Activated CD4-positive, alpha-beta T cell treated with anti-CD3 and anti-CD28 coated beads, Interleukin-2, amount 50 U/mL, for 24 hours (primary cell): ENCODE measurements around the gene JUP.

ENCODE experiments used
- DNase-seq, 2 donors: peaks; one replicate each; pipeline ENCODE4 v3.0.0-alpha.2; 2020; ENCODE audit warnings: low read depth in 1 of 2, low spot score in 1 of 2

JUP gene

DNA sequence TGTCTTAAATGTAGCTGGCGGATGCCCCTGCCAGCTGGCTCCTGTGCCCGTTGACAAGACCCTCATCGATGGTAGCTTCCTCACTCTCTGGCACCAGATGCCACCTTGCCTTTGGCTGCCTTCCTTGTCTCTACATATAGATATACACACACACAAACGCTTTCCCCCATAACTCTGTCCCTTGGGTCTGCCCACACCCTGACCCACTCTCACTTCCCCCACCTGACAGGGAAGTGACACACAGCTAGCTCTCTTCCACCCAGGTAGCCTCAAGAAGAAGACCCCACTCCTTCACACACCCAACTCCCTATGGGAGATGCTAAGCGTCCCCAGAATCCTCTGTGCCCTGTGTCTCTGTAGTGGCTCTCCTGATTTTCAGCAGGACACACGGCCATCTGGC, 25.6 kb downstream of the JUP start:
- DNase-seq: no peak

DNA sequence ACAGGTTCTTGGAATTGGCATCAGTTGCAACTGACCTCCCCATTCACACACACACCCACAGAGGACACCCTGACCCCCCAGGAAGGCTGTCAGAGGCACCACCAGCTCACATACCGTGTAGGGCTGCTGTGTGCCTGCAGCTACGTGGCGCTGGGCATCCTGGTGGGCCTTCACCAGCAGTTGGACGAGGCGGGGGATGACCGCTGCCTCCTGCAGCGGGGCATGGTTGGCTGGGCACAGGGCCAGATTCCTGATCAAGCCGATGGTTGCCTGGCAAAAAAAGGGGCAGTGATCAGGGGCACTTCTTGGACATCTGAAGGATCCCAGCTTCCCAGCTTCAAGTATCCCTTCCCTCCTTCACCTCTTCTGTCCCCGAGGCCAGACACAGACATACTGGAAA, 27.9 kb downstream of the JUP start:
- DNase-seq: no peak

DNA sequence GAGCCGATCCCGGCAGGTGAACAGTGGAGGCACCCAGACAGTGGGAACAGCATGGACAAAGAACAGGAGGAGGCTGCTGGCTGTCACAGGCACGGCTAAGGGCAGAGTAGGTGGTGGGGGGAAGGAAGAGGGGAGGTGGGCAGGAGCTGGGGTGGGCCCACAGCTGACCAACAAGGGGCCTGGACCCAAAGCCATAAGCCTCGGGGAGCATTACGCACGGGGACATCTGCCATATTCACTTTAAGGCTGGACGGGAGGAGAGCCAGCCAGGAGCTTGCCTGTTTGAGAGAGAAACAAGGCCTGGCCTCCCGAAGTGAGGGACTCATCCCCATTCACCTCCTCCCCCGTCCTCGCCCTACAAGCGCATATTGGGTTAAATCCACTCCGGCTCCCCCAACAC, 32.4 kb downstream of the JUP start:
- no peak for DNase-seq

DNA sequence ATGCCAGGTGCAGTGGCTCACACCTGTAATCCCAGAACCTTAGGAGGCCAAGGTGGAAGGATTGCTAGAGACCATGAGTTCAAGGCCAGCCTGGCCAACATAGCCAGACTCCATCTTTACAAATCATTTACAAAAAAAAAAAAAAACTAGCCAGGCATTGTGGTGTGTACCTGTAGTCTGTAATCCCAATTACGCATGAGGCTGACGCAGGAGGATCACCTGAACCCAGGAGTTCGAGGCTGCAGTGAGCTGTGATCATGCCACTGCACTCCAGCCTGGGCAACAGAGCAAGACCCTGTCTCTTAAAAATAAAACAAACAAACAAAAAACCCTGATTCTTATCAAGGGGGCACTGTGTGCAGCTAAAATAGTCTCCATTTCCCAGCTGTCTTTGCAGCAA, 35.2 kb downstream of the JUP start:
- DNase-seq: no peak

DNA sequence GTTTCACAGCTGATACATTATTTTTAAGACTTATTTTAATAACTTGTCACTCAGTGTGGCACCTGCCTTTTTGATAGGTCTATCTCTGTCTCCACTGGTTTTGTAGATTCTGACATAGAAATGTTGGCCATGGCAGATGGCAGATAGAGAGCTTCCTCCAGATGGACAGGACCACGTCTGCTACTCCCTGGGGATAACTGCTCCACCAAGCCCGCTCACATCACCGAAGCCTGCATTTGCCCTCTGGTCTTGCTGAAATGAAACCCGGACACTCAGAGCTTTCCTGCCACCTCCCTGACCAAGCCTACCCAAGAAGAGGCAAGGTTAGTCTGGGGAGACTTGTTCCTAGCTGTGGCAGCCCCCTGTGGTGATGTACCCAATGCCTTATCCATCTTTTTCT, 35.6 kb downstream of the JUP start:
- no peak for DNase-seq

DNA sequence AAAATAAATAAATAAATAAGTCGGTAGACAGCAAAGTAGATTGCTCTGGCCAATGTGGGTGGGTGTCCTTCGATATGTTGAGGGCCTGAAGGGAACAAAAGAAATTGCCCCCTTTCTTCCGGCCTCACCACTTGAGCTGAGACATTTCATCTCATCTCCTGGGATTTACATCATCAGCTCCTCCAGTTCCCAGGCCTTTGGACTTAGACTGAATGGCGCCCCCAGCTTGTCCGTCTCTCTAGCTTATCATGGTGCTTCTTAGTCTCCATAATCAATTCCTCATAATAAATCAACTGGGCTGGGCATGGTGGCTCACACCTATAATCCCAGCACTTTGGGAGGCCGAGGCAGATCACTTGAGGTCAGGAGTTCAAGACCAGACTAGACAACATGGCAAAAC, 38.2 kb downstream of the JUP start:
- no peak for DNase-seq

DNA sequence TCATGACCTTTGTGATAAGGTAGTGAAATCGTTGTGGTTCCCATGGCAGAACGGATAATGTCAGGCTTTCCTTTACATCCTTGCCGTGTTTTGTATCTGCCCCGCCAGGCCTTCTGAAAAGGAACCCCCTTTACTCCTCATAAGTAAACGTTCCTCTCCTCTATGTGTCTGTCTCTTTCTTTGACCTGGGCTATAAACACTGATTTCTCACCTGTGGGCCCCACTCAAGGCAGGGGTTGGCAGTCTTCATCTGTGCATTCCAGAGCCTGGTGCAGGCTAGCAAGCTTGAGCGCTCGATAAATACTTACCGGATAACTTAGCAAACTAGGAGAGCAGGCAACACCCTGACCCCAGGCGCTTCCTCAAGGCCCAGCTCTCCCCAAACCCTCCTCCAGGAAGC, 44.8 kb downstream of the JUP start:
- DNase-seq: no peak

DNA sequence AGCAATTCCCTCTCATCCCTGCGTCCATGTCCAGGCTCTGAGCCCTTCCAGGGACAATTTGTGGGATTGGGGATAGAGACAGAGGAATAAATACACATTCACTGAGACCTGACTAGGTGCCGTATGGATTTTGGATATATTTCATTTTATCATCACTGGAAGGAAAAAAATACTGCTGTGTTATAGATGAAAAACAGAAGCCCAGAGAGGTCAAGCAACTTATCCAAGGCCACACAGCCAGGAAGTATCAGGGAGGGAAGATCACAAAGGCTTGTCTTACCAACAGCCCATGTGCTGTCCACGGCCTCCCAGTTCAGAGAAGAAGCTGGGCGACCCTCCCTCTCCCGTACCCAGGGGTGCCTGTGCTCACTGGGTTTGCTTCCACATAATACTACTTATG, 46.0 kb downstream of the JUP start:
- DNase-seq: no peak

DNA sequence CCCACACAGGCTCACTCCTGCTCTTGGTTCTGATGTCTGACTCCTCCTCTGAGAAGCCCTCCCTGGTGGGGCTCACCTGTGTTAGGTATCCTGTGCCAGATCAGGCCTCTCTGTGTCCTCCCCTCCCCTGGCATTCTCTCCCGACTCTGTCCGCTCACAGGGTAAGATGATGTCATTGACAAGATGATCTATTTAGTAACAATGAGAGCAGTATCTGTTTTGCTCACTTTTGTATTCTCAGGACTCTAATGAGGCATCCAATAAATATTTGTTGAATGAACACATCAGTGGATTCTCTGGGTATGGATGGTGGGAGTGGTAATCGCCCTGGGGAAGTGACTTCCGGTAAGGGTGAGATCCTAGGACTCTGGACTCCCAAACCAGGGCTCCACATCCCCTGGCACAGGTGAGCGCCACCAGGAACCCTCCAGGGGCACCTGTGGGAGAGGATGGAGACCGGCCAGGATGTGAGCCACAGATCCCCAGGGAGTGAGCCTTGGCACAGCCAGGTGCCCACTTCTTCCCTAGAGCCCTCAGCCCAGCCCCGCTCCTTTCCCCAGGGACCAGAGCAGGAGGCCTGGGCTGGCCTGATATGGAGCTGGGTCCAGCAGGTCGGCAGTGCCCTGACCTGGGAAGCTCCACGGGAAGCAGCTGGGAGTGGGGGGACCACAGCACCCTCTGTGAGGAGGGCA, 46.7 kb downstream of the JUP start:
- no peak for DNase-seq

DNA sequence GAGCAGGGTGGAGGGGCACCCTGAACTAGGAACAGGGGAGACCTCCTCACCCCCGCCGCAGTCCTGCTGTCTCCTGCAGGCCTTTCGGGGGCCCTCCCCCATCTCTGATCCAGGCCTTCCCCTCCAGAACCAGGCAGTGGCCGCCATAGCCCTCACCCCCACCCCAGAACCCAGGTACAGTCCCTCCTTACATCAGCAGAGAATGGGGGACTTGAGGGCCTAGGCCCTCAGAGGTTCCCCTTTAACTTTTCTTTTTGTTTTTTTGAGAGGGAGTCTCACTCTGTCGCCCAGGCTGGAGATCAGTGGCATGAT, 47.8 kb downstream of the JUP start:
- no peak for DNase-seq

DNA sequence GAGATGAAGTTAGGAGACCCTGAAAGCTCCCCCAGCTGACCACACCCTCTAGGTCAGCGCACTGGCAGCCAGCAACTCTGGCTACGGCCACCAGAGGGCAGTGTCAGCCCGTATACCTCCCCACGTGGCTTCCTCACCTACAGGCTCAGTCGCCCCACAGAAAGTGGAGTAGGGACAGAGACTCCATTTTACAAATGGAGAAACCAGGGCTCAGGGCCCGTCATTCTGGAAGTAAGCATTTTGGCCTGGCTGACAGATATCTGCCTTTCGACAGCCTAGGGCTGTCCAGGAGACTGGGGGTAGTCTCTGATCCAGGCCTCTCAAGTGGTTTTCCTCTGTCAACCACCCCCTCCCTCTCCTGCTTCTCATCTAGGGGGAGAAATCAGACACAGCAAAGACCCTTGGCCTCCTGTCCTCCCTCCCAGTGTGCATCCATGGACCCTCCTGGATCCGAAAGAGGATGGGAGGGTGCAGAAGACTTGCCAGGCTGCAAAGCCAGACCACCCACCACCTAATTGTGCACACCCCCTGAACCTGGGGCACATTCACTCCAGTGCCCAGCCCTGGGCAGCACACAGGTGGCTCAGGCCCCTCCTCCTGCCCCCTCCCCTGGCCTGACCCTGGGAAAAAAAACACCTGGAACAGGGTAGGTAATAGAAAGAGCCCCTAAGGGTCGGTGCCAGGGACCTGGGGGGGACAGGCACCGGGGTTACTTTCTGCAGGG, 48.3 kb downstream of the JUP start:
- DNase-seq: peak; percentile 71 to 75

DNA sequence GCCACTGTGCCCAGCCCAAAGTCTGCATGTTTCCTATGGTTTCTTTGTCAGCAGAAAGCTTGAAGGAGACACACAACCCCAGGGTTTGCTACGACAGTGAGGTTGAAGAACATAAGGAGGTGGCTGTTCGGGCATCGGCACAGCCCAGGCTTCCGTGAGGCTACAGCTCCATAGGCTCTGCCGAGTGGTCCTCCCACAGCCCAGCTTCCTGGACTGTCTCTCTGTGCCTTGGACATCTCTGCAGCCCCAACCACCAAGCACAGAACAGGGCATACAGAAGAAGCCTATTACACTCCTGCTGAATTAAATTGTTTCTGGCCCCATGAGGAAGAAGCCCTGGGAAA, 48.9 kb downstream of the JUP start:
- DNase-seq: no peak

DNA sequence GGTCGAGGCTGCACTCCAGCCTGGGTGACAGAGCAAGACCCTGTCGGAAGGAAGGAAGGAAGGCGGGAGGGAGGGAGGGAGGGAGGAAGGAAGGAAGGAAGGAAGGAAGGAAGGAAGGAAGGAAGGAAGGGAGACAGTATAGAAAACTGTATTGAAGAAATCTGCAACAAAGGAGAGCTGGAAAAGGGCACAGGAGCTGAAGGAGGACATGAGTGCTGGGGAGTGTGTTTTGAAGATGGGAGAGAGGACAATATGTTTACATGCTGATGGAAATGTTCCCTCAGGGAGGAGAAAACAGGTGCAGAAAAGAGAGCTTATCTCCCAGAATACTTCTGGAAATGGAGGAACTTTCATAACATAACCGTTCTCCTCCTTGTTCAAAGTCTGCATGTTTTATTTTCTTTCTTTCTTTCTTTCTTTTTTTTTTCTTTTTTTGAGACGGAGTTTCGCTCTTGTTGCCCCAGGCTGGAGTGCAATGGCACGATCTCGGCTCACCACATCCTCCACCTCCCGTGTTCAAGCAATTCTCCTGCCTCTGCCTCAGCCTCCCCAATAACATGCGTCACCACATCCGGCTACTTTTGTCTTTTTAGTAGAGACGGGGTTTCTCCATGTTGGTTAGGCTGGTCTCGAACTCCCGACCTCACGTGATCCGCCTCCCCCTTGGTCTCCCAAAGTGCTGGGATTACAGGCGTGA, 49.4 kb downstream of the JUP start:
- DNase-seq: no peak

DNA sequence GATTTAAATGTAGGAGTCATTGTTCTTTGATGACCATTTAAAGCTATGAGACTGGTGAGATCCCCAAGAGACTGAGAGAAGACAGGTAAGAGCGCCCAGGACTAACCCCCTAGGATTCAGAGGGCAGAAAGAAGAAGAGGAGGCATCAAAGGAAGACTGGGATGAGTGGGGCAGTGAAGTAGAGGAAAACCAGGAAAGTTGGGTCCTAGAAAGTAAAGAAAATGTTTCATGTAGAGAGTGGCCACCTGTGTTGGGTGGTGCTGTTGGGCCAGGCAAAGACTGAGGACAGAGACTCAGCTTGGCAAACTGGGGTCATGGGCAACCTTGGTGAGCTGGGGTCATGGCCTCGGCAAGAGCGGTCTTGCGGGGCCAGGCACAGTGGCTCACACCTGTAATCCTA, 50.8 kb downstream of the JUP start:
- no peak for DNase-seq

DNA sequence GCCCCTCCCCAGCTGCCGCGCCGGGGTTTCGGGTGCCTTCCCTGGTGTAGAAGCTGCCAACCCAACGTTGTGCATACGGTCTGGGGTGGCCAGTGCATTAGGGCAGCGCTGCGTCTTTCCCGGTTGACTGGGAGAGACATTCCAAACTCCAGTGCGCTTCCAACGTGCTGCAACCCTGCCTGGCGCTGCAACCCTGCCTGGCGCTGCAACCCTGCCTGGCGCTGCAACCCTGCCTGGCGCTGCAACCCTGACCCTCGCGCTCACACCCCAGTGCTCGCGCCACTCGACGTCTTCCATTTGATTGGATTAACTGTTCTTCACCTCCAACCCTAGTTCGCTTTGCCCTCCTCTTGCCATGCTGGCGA, 51.6 kb downstream of the JUP start:
- no peak for DNase-seq

DNA sequence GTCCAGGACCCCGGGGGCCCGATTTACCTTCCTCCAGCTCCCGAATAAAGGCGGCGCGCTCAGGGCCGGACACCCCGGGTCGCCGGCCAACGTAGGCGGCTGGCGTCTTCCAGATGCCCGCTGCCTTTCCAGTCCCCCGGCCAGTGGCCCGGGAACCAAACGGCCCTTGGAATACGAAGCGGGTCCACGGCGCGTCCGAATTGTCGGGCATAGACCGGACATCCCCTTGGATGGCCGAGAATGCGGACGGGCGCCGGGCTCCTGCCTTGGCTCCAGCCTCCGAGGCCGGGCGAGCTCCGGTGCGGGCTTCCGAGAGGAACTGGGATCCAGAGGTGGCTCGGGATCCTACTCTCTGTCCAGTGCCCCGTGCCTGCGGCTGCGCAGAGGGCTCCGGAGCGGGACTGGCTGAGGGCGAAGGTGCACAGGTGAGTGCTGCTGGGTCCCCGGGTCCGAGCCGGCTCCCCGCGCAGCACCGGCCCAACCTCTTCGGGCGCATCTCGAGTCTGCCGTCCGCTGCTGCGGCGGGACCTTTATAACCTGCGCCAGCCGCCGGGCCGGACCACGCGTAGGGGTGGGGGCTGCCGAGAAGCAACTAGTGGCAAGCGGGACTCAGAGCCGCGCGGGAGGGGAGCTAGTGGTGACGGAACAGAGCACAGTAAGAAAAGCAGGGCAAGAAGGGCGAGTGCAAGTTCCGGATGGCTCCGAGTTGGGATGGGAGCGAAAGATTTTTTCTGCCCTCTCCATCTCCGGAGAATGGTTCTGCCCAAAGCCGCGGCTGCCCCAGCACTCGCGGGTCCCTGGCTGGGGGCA, 52.2 kb downstream of the JUP start, which contains the start of gene HAP1:
HAP1 (minus strand) TSS at position 505 of the 810 bp plus-strand sequence; CDS start at position 496, 9 bp downstream.
- no peak for DNase-seq

DNA sequence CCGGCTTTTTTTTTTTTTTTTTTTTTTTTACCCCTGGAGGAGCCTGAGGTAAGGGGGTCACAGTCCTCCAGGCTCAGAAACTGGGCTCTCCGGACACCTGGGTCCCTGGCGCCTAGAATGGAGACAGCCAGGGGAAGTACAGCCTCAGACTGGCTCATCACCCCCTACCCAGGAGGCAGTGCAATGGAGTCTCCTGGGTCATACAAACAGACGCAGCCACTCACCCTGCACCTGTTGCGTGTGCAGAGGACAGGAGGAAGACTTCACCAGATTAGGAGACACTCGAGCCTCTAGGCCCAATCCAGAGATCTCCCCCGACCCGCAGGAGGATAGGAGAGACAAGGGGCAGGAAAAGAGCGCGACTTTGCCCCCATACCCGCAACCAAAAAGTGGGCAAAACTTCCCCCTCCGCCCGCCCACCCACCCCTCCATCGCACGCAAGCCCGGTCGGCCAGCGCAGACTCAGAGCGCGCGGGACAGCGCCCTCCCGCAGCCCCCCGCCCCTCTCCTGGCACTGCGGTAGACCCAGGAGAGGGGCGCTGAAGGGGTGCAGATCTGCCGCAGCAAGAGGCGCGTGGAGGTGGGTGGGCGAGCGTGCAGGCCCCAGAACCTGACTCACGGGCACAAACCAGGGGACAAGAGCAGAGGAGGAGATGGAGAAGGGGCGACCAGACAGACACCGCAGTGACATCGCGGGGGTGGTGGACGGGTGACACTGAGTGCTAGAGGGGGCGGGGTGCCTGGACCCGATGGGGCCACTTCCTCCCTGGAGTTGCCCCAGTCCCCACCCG, 53.0 kb downstream of the JUP start:
- DNase-seq: no peak

DNA sequence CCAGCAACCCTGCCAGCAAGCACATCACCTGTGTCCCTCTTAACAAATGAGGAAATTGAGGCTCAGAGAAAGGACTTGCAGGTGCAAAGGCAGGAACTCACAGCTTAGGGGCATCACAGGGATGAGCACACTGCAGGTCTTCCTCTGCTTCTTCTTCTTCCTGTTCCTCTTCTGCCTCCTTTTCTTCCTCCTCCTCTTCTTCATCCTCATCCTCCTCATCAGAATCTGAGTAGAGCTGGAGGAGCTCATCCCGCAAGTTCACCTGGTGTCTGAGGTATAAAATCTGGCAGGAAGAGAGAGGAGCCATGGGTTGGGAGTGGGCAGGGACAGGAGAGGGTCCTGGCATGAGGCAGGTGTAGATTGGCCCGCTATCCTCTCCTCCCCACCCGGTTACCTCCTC, 54.7 kb downstream of the JUP start:
- no peak for DNase-seq

DNA sequence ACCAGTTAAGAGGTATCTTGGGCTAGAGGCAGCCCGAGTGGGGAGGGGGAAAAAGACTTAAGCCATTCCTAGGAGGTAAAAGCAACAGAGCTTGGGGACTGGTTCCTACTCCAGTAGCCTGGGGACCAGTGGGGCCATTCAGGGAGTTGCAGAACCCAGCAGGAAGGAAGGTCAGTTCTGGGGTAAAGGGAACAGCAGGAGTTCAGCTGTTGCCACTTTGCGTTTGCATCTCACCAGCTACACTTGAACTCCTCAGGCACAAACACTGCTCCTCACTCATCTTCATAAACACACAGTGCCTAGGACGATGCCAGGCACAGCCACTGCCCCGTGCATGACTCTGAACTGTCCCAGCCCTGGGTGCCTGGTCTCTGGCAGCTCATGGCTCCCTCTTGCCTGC, 56.0 kb downstream of the JUP start:
- DNase-seq: no peak

DNA sequence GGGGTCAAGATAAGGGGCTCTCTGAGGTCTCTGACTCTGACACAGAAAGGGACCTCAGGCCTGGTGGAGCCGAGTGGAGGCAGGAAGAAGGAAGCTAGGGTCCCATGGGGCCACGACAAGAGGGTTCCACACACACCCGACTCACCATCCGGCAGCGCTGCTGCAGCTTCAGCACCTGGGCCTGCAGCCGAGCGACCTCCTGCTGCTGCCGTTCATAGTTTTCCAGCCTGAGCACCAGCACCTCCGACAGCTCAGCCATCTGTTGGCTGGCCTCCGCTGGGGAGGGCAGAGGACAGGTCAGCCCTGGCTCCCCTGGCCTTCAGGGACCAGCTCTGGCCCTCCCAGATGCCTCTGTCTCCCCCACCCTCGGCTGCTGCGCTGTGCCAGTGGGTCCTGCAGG, 58.5 kb downstream of the JUP start:
- no peak for DNase-seq

DNA sequence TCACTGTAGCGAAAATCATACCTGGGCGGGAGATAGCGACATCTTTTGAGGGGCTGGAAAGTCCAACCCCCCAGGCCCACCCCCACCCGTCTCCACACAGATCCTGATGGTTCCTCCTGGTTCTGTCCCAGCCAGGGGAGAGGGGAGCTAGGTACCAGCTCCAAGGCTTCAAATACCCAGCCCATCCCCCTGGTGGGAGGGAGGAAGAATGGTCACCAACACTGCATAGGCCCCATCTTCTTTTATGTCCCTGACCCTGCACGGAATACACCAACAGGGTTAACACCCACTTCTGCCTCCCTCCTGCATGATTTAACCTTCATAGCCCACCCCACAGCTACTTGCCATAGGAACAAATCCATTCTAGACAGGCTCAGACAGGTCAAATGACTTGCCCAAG, 61.4 kb downstream of the JUP start:
- DNase-seq: no peak
